ENCODE results near the gene JAML.

The JAML gene

GRCh38 chr11:118224511-118225188, at the start of gene JAML:
Gene JAML, minus strand, starts transcription at chr11:118225011. Its CDS starts 10,145 bp downstream, at chr11:118214866.
- no peak within 1 kb of the TSS for H3K27ac ChIP-seq
- no peak for TF ChIP-seq CTCF (conservative IDR thresholded peaks at IDR 0.05)

- no peak for TF ChIP-seq CTCF (conservative IDR thresholded peaks at IDR 0.05)
- peak overlapping the region; percentile 80 for H3K27ac ChIP-seq
These were observed 49.4 kb upstream of the JAML start for GRCh38 chr11:118274186-118274585.

GRCh38 chr11:118272001-118272400, 47.2 kb upstream of the JAML start:
- no peak overlapping the region; the same call in 1 of the 2 replicates for H3K27ac ChIP-seq
- no peak for TF ChIP-seq CTCF (conservative IDR thresholded peaks at IDR 0.05)

- no peak overlapping the region for H3K27ac ChIP-seq
- no peak for TF ChIP-seq CTCF (conservative IDR thresholded peaks at IDR 0.05)
These were observed 42.7 kb upstream of the JAML start for GRCh38 chr11:118267486-118267885.

GRCh38 chr11:118265954-118266353, 41.1 kb upstream of the JAML start:
- no peak overlapping the region for H3K27ac ChIP-seq
- TF ChIP-seq CTCF (conservative IDR thresholded peaks at IDR 0.05) = no peak

- peak overlapping the region; percentile 85 for H3K27ac ChIP-seq
- TF ChIP-seq CTCF (conservative IDR thresholded peaks at IDR 0.05) = no peak; the same call in none of the 2 replicates
These were observed 40.0 kb upstream of the JAML start for GRCh38 chr11:118264569-118265465.
